GM21528 (cell line): ENCODE measurements around the gene ETNK2.

ENCODE experiments used
- ATAC-seq: cut with Tn5 transposase; IDR thresholded peaks from one replicate; pipeline ENCODE4 v1.9.1; 2021; ENCODE audit warnings: mild to moderate bottlenecking, moderate library complexity; ENCODE audit not compliant: unreplicated experiment, low FRiP score

The ETNK2 gene

DNA sequence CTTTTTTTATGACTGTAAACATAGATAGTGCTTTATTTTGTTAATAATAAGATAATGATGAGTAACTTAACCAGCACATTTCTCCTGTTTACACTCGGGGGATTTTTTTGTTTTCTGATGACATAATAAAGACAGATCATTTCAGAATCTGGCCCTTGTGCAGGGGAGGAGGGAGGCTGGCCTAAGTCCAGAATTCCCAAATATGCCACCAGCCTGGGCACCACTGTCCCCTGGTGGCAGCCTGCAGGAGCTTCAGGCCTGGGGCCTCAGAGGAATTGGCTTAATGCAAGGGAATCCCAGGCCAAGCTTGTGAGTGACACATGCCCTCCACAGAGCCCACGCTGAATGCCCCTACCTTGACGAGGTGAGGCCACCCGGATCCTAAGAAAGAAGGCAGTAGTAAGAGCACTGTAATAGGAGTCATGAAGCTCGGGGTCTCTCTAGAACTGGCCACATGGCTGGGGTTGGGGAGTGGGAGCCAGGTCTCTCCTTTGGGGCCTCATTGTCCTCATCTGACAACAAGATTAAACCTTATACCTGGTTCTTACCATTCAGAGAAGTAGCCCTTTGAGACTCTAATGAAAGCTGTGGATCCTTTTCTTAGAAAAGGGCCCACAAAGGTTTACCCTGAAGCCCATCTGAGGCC, 24.1 kb downstream of the ETNK2 start:
- ATAC-seq = no peak

GRCh38 chr1:204126956-204127355, 24.9 kb downstream of the ETNK2 start:
- ATAC-seq = no peak

DNA sequence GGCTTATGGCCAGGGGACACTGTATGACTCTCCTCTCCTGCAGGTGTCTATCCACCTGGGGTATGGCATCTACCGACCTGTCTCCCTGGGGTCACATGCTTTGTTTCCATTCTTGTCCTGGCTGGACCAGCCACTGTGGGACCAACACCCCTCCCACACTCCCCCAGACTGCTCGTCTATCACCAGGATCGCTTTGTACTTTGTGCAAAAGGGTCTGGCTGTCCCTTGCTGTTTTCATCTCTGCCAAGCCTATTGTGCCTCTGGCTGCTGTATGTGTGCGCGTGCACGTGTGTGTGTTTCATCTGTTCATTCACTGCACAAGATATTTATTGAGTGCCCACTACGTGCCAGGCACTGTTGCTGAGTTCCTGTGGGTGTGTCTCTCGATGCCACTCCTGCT, 25.5 kb downstream of the ETNK2 start:
- no peak for ATAC-seq

- no peak for ATAC-seq
Measured at GRCh38 chr1:204125759-204126351, 26.0 kb downstream of the ETNK2 start.

DNA sequence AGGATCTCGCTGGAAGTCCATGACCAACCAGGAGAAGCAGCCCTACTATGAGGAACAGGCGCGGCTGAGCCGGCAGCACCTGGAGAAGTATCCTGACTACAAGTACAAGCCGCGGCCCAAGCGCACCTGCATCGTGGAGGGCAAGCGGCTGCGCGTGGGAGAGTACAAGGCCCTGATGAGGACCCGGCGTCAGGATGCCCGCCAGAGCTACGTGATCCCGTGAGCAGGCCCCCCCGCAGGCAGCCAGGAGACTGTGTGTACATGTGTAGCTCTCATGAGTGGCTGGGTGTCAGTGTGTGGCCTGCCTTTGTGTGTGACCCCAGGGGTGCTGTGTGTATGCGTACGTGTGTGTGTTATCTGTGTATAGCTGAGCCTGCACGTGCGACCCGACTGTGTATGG, 27.2 kb downstream of the ETNK2 start:
- ATAC-seq = no peak

DNA sequence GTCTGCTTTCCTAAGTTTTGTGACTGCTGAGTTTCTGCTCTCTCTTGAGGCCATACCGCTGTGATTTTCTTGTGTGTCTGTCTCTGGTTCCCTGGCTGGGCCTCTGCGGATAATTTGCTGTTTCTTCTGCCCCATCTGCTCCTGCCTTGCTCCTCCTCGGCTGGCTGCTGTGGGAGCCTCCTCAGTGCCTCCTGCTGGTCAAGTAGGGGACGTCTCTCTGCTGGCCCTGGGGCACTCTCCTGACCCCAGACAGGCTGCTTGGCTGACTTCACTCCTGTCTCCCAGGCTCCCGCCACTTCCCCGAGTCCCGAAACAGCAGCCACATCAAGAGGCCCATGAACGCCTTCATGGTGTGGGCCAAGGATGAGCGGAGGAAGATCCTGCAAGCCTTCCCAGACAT, 28.5 kb downstream of the ETNK2 start:
- ATAC-seq = no peak

DNA sequence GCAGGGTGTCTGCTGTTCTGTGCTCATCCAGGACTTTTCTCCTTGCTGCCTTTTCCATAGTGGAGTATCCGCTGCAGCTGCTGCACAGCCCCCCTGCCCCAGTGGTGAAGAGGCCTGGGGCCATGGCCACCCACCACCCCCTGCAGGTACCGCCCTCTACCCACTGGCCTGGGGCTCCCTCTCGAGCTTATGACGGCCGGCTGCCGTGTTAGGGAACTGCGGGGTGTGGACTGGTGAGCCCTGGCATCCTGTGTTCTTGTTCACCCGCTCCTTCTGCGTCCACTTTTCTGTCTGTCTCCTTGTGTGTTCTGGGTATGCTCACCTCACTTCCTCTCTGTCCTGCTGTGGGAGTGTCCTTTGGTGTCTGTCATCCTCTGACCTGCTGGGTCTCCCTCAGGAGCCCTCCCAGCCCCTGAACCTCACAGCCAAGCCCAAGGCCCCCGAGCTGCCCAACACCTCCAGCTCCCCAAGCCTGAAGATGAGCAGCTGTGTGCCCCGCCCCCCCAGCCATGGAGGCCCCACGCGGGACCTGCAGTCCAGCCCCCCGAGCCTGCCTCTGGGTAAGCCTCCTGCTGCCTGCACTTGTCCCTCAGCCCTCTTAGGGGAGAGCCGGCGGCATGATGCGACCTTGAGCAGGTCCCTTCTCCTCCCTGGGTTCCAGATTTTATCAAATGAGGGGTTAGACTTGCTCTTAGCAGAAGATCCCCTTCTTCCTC, 29.8 kb downstream of the ETNK2 start:
- no peak for ATAC-seq

GRCh38 chr1:204116539-204116938, 35.3 kb downstream of the ETNK2 start:
- no peak for ATAC-seq

- ATAC-seq = no peak
Measured at GRCh38 chr1:204115116-204115515, 36.7 kb downstream of the ETNK2 start.

DNA sequence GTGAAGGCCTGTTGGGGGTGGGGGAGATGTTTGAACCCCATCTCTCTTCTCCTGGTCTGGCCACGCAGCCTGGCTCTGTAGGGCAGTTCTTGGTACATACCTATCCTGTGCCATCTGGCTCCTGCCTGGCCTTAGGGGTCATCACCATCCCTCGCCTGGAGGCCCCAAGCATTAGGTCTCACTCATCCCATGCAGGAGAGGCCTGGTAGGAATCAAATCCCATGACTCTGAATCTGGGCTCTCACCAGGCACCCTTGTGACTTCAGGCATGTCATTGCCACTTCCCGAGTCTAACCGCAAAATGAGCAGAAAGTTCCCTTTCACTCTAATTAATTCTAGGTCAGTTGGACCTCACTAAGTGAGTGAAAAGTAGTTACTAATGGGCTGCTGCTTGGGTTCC, 37.2 kb downstream of the ETNK2 start:
- ATAC-seq = no peak

- ATAC-seq = no peak
Measured at GRCh38 chr1:204113896-204114295, 37.9 kb downstream of the ETNK2 start.

DNA sequence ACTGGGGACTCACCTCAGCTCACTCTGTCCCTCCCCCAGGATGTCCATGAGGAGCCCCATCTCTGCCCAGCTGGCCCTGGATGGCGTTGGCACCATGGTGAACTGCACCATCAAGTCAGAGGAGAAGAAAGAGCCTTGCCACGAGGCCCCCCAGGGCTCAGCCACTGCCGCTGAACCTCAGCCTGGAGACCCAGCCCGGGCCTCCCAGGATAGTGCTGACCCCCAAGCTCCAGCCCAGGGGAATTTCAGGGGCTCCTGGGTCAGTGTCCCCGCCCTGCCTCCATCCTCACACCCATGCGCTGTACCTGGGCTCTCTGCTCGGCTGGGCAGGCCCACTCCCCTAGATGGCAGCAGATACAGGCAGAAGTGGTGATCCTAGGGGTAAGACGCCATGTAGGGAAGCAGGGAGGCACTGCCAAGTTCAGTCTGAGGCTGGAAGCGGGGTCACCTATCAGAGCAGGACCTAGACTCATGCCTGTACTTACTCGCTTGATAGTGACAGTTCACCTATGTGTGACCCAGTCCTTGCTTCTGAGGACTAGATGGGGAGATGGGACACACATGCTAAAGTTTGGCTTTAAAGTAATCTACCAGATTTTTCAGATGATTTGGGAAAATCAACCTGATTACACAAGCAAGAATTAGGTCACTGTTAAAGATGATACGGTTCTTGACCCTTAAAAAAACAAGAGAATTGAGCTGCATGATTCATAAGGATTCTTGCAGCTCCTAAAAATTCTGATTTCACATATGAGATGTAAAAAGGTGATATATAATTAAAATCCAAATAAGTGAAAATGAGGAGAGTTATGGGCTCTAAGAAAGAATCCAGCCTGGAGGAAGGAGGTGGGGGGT, 38.7 kb downstream of the ETNK2 start:
- no peak for ATAC-seq

DNA sequence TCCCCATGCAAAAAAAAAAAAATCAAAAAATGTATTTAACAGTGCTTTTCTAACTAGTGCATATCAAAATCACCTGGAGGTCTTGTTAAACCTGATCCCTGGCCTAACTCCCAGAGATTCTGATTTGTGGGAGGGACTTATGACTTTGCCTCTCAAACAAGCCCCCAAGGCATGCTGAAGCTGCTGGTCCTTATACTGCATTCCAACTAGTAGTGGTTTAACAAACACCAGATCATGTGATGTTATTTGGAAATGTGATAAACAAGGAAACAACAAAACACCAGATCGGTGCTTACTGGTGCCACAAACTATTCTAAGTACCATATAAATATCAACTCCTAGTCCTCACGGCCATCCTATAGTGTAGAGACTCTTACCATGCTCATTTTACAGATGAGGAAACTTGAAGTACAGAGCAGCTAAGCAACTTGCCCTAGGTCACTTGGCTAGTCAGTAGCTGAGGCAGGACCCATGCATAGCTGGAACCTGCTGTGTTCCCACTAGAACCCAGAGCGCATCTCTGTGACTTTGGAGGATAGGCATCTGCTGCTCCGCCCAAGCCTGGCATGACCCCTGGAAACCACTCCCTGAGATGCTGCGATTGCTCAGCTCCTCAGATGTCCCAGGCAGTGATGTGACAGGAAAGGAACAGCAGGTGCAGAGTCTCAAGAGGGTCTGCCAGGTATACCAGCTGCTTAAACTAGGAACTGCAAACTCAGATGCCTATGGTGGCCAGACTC, 40.8 kb downstream of the ETNK2 start:
- ATAC-seq = no peak

- ATAC-seq = no peak
Measured at GRCh38 chr1:204108312-204109141, 43.3 kb downstream of the ETNK2 start.

DNA sequence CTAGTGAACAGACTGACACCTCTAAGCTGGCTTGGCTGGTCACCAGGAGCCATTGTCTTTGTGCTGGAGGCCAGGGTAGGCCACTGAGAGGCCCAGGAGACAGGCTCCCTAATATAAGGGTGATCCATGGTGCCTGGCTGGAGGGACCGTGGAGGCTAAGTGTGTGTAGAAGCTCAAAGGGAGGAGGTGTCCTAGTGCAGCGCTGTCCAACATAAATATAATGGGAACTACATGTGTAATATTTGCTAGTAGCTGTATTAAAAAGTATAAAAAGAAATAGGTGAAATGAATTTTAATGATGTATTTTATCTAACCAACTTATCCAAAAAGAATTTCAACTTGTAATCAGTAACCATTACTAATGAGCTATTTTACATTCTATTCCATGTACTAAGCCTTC, 44.0 kb downstream of the ETNK2 start:
- no peak for ATAC-seq

DNA sequence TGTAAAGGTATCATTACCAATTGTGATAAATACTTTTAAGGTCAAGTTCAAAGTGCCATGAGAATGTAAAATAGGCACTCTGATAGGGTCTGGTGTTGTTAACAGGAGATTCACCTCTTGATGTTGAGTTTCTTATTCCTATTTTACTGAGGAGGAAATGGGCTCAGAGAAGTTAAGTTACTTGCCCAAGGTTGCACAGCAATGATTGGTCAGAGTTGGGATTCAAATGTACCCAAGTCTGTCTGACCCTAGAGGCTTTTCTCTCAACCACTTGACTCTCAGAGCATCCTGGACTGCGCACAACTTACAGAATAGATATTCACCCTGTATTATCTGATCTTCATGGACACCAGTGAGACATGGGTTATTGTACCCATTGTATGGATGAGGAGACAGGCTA, 45.0 kb downstream of the ETNK2 start:
- ATAC-seq = no peak

GRCh38 chr1:204105131-204105515, 46.7 kb downstream of the ETNK2 start:
- ATAC-seq = no peak

DNA sequence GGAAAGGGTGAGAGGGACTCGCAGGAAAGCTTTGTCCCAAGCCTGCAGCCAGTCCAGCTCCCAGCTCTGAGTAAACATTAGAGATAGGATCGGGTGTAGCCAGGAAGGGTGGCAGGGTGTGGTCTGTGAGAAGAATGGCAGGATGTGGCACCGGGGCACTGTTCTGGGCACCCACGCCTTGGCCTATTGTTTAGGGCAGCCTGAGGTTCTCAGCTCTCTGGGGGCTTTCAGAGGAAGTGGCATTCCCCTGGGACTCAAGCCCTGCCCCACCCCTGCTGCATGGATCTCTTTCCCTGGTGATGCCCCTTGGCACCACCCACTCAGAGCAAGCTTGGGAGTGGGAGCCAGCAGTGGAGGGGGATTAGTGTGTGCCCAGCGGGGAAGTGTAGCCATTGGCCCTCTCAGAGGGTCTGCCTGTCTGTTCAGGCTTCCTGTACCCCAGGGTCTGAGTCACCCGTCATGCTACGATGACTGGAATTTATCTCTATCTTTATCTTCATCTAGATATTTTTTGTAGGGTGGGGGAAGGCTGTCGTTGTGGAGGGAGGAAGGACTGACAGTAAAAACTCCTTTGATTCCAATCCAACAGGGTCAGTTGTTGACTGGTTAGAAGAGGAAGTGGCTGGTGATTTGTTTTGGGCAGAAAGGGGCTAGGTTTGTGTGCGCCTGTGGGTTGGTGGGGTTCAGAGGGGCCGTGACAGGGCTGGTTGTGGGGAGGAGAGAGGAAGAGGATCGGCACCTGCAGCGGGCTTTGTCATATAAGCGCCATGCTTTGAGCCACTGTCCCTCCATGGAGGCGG, 47.3 kb downstream of the ETNK2 start:
- no peak for ATAC-seq

DNA sequence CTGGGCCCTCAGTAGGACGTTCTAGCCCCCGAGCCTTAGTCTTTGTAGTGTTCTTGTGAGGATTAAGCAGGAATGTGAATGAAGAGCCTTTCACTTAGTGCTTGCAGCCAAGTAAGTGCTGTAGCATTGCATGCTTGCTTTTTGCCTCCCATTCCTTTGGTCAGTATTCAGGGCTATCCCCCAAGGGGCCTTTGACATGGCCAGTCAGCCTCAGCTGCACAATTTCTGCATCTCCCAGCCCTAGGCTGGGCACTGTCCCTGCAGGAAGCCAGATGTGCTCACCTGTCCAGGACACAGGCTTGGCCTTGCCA, 48.5 kb downstream of the ETNK2 start:
- ATAC-seq = no peak
